ENCODE data around the gene DNAJB7.
"Not testable (repeated sequence)": the region's sequence is repeated elsewhere in the genome, so short reads cannot be mapped to it uniquely, and the experiment has no call there.

DNAJB7 gene

GRCh38 chr22:40862013-40862412 is at the start of gene DNAJB7:
DNAJB7 (minus strand) TSS chr22:40862113; CDS start chr22:40861994, 119 bp downstream.
- no peak for DNase-seq (ENCODE audit: low read depth in 2 of 2)

GRCh38 chr22:40908895-40909294 is 47.0 kb upstream of the DNAJB7 start:
- DNase-seq (ENCODE audit: low read depth in 2 of 2), result no peak

GRCh38 chr22:40904101-40904500 is 42.2 kb upstream of the DNAJB7 start:
- DNase-seq (ENCODE audit: low read depth in 2 of 2), result no peak

- DNase-seq (ENCODE audit: low read depth in 2 of 2), result peak; percentile 30 to 36
Measured at GRCh38 chr22:40898850-40899357, 37.0 kb upstream of the DNAJB7 start.

GRCh38 chr22:40894417-40894816 is 32.5 kb upstream of the DNAJB7 start:
- no peak for DNase-seq (ENCODE audit: low read depth in 2 of 2)

- DNase-seq (ENCODE audit: low read depth in 2 of 2), result peak; percentile 10 to 20
Measured at GRCh38 chr22:40890881-40891280, 29.0 kb upstream of the DNAJB7 start.

GRCh38 chr22:40889116-40889515 is 27.2 kb upstream of the DNAJB7 start:
- no peak for DNase-seq (ENCODE audit: low read depth in 2 of 2)

- DNase-seq (ENCODE audit: low read depth in 2 of 2), result no peak
Measured at GRCh38 chr22:40878922-40879321, 17.0 kb upstream of the DNAJB7 start.

GRCh38 chr22:40877488-40877887 is 15.6 kb upstream of the DNAJB7 start:
- no peak for DNase-seq (ENCODE audit: low read depth in 2 of 2)

GRCh38 chr22:40876907-40877306 is 15.0 kb upstream of the DNAJB7 start:
- no peak for DNase-seq (ENCODE audit: low read depth in 2 of 2)

GRCh38 chr22:40875111-40875510 is 13.2 kb upstream of the DNAJB7 start:
- DNase-seq (ENCODE audit: low read depth in 2 of 2), result no peak

GRCh38 chr22:40874016-40874415 is 12.1 kb upstream of the DNAJB7 start:
- DNase-seq (ENCODE audit: low read depth in 2 of 2), result no peak

- not testable (repeated sequence) for DNase-seq (ENCODE audit: low read depth in 2 of 2)
Measured at GRCh38 chr22:40868379-40868778, 6.5 kb upstream of the DNAJB7 start.

- no peak for DNase-seq (ENCODE audit: low read depth in 2 of 2)
Measured at GRCh38 chr22:40867109-40867508, 5.2 kb upstream of the DNAJB7 start.

GRCh38 chr22:40862537-40862936 is 624 bp upstream of the DNAJB7 start:
- no peak for DNase-seq (ENCODE audit: low read depth in 2 of 2)

GRCh38 chr22:40857309-40857855 is 4.5 kb downstream of the DNAJB7 start:
- DNase-seq (ENCODE audit: low read depth in 2 of 2), result no peak

- peak; percentile 93 for DNase-seq (ENCODE audit: low read depth in 2 of 2)
Measured at GRCh38 chr22:40856513-40857308, 5.2 kb downstream of the DNAJB7 start, which contains the start of the genes ST13 and XPNPEP3. ST13 (minus strand) TSS chr22:40856639; CDS start chr22:40856540, 99 bp downstream. XPNPEP3 (plus strand) TSS chr22:40857148; CDS start chr22:40857182, 34 bp downstream.

- DNase-seq (ENCODE audit: low read depth in 2 of 2), result no peak
Measured at GRCh38 chr22:40855979-40856512, 5.9 kb downstream of the DNAJB7 start.

GRCh38 chr22:40855071-40855978 is 6.6 kb downstream of the DNAJB7 start:
- no peak for DNase-seq (ENCODE audit: low read depth in 2 of 2)

- no peak for DNase-seq (ENCODE audit: low read depth in 2 of 2)
Measured at GRCh38 chr22:40853961-40854360, 8.0 kb downstream of the DNAJB7 start.

GRCh38 chr22:40853333-40853732 is 8.6 kb downstream of the DNAJB7 start:
- no peak for DNase-seq (ENCODE audit: low read depth in 2 of 2)

GRCh38 chr22:40845816-40846215 is 16.1 kb downstream of the DNAJB7 start:
- DNase-seq (ENCODE audit: low read depth in 2 of 2), result not testable (repeated sequence)
